NOMO-1 treated with dmso at 0.1 percent for 144 hours (cell line): ENCODE measurements around the gene MND1.
A peak's percentile ranks its signal among the peaks of the same experiment; 100 is the strongest.
"Not testable (repeated sequence)": the region's sequence is repeated elsewhere in the genome, so short reads cannot be mapped to it uniquely, and the experiment has no call there.

Experiments used
- DNase-seq: peaks from one replicate; lab custom pipeline; 2025; ENCODE audit not compliant: unreplicated experiment; lab: John Stamatoyannopoulos, UW

MND1 gene

GRCh38 chr4:153401501-153401900 lies 57.0 kb downstream of the MND1 start:
- DNase-seq, result no peak

- no peak for DNase-seq
Observed at GRCh38 chr4:153402366-153402765, 57.9 kb downstream of the MND1 start.

GRCh38 chr4:153403726-153404125 lies 59.2 kb downstream of the MND1 start:
- no peak for DNase-seq

GRCh38 chr4:153407906-153408305 lies 63.4 kb downstream of the MND1 start:
- DNase-seq, result no peak

GRCh38 chr4:153408932-153409331 lies 64.4 kb downstream of the MND1 start:
- DNase-seq, result no peak

- DNase-seq, result no peak
Observed at GRCh38 chr4:153409412-153409811, 64.9 kb downstream of the MND1 start.

- DNase-seq, result no peak
Observed at GRCh38 chr4:153409924-153410501, 65.5 kb downstream of the MND1 start.

- no peak for DNase-seq
Observed at GRCh38 chr4:153413842-153414241, 69.4 kb downstream of the MND1 start.

- not testable (repeated sequence) for DNase-seq
Observed at GRCh38 chr4:153416456-153416855, 72.0 kb downstream of the MND1 start.

- DNase-seq, result no peak
Observed at GRCh38 chr4:153418121-153418520, 73.6 kb downstream of the MND1 start.

GRCh38 chr4:153418558-153418957 lies 74.1 kb downstream of the MND1 start:
- DNase-seq, result no peak

- DNase-seq, result no peak
Observed at GRCh38 chr4:153419029-153419428, 74.5 kb downstream of the MND1 start.

GRCh38 chr4:153419673-153420278 lies 75.3 kb downstream of the MND1 start:
- no peak for DNase-seq

- no peak for DNase-seq
Observed at GRCh38 chr4:153420361-153420760, 75.9 kb downstream of the MND1 start.

GRCh38 chr4:153421941-153422340 lies 77.5 kb downstream of the MND1 start:
- DNase-seq, result no peak

GRCh38 chr4:153426207-153426885 lies 81.9 kb downstream of the MND1 start:
- no peak for DNase-seq

GRCh38 chr4:153427363-153428071 lies 83.0 kb downstream of the MND1 start:
- DNase-seq, result no peak

- no peak for DNase-seq
Observed at GRCh38 chr4:153428941-153429475, 84.5 kb downstream of the MND1 start.

- DNase-seq, result peak; percentile 77
Observed at GRCh38 chr4:153432965-153433753, 88.7 kb downstream of the MND1 start.

- no peak for DNase-seq
Observed at GRCh38 chr4:153433754-153434105, 89.2 kb downstream of the MND1 start.

- DNase-seq, result no peak
Observed at GRCh38 chr4:153434190-153434589, 89.7 kb downstream of the MND1 start.
